Endothelial cell (in vitro differentiated cells): ENCODE measurements around the gene KRT80. TPM values are rescaled to one million over a fixed set of nuclear protein-coding genes. Genes with fewer than 3 reads are reported as not detected.

Experiments
- DNase-seq: peaks from one replicate; pipeline ENCODE4 v3.0.0; 2021; ENCODE audit warnings: low spot score
- H3K27ac Mint-ChIP-seq: one replicate; pipeline ENCODE4 v1.8.0; 2021; ENCODE audit warnings: mixed read lengths, inconsistent platforms; ENCODE audit not compliant: unreplicated experiment
- H3K27me3 Mint-ChIP-seq: one replicate; pipeline ENCODE4 v1.8.0; 2021; ENCODE audit warnings: mild to moderate bottlenecking, moderate library complexity, mixed read lengths, inconsistent platforms; ENCODE audit not compliant: unreplicated experiment
- H3K36me3 Mint-ChIP-seq: one replicate; pipeline ENCODE4 v1.8.0; 2021; ENCODE audit warnings: mild to moderate bottlenecking, low read depth, mixed read lengths, inconsistent platforms; ENCODE audit not compliant: unreplicated experiment
- H3K4me1 Mint-ChIP-seq: one replicate; pipeline ENCODE4 v1.8.0; 2021; ENCODE audit warnings: mild to moderate bottlenecking, mixed read lengths, inconsistent platforms; ENCODE audit not compliant: unreplicated experiment
- H3K4me3 Mint-ChIP-seq: one replicate; pipeline ENCODE4 v1.8.0; 2021; ENCODE audit warnings: mild to moderate bottlenecking, mixed read lengths, inconsistent platforms; ENCODE audit not compliant: unreplicated experiment
- H3K9me3 Mint-ChIP-seq: one replicate; pipeline ENCODE4 v1.8.0; 2021; ENCODE audit warnings: mixed read lengths, inconsistent platforms; ENCODE audit not compliant: unreplicated experiment
- total RNA-seq: library from RNA; stranded (reverse); fragmentation: NEBNext Ultra II Directional; extraction: Animal tissue kit (Norgen Biotek cat#: 25700); gene quantifications from one replicate; pipeline ENCODE4 v1.2.1, GENCODE V29; 2021; ENCODE audit not compliant: unreplicated experiment
- TF ChIP-seq, protein P1 (sequence below): fragments of 200-600 bp; sonication (generic); IDR thresholded peaks from one replicate; pipeline ENCODE4 v1.5.0; 2021; ENCODE audit warnings: antibody characterized with exemption; ENCODE audit not compliant: unreplicated experiment

KRT80 gene
- total RNA-seq, 1 donor from 2014 or later, result 1.5 TPM

DNA sequence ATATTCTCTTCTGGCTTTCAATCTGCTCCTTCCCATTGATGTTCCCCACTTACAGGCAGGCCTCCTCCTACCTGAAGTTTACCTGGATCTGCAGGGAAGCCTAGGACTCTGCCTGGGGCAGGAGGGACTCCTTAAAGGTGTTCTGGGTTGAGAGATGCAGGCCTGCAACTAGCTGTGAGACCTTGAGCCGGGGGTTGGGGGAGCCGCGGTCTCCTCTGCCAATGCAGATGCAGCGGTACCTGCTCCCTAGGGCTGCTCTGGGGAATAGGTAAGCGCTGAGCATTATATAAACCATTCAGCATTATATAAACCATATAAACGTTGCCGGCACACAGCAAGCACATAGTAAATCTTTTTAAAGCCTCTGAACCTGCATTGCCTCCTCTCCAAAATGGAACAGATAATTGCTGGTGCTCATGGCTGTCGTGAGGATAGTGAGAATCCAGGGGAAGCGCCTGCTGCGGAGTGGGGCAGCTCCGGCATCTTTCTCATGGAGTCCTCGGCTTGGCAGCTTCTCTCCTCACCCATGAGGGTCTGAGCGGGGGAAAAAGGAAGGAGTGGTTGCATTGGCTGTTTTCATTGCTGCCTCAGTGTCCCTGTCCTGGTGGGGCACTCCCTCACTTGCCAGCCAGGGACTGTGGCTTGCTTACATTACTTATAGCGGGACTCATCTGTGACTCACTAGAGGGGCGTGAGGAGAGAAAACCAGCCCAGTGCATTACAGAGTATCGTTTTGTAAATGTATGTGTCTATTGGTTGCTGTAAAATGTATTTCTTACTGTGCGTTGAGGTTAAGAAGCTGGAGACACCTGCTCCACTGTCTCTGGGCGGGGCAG is 12.5 kb upstream of the KRT80 start:
- H3K36me3 Mint-ChIP-seq, result peaks cover 4% of the 10 kb centered on the region
- TF ChIP-seq, protein P1, sequence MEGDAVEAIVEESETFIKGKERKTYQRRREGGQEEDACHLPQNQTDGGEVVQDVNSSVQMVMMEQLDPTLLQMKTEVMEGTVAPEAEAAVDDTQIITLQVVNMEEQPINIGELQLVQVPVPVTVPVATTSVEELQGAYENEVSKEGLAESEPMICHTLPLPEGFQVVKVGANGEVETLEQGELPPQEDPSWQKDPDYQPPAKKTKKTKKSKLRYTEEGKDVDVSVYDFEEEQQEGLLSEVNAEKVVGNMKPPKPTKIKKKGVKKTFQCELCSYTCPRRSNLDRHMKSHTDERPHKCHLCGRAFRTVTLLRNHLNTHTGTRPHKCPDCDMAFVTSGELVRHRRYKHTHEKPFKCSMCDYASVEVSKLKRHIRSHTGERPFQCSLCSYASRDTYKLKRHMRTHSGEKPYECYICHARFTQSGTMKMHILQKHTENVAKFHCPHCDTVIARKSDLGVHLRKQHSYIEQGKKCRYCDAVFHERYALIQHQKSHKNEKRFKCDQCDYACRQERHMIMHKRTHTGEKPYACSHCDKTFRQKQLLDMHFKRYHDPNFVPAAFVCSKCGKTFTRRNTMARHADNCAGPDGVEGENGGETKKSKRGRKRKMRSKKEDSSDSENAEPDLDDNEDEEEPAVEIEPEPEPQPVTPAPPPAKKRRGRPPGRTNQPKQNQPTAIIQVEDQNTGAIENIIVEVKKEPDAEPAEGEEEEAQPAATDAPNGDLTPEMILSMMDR, result no peak
- peaks cover 8% of the 10 kb centered on the region for H3K27me3 Mint-ChIP-seq
- peaks cover 37% of the 10 kb centered on the region for H3K4me1 Mint-ChIP-seq
- DNase-seq, result no peak
- H3K9me3 Mint-ChIP-seq, result no peaks in the 10 kb centered on the region
- no peak overlapping the region for H3K4me3 Mint-ChIP-seq
- H3K27ac Mint-ChIP-seq, result no peak overlapping the region

DNA sequence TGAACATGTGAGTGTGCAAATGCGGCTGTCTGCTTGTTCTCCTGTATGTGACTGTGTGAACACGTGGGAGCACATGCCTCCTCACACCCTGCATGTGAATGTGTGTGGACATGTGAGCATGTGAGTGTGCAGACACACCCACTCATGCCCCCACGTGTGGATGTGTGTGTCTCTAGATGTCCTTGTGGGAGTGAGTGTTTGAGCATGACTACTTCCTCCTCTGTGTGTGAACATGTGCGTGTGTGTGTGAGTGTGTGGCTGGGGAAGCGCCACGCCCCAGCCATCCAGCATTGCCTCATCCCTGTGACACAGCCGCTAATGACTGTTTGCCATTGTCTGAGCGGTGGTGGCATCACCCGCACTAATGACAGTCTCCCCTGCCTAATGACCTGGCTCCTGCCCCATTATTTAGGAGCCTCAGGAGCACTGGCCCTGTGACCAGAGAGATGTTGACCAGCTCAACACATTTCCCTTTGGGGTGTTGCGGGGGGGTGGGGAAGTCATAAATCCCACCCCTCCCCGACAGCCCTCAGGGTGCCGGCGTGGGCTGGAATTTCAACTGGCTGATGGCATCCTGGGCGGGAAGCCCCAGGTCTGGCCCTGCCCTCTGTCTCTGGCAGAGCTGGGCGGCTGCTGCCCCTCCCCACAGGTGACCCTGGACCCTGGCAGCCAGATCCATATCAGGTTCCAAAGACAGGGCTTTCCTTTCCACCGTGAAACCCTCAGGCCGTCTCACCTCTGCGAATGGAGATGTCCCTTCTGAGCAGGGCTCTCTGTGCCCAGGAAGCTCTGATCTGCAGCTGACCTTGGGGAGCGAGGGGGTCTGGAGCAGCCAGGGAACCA is 11.5 kb upstream of the KRT80 start:
- Mint-ChIP-seq H3K9me3 (no peaks in the 10 kb centered on the region), H3K27ac (no peak overlapping the region), H3K4me1 (peaks cover 45% of the 10 kb centered on the region), H3K36me3 (peaks cover 4% of the 10 kb centered on the region), H3K27me3 (peaks cover 8% of the 10 kb centered on the region), H3K4me3 (no peak overlapping the region)
- no peak for DNase-seq
- TF ChIP-seq, protein P1, result no peak

DNA sequence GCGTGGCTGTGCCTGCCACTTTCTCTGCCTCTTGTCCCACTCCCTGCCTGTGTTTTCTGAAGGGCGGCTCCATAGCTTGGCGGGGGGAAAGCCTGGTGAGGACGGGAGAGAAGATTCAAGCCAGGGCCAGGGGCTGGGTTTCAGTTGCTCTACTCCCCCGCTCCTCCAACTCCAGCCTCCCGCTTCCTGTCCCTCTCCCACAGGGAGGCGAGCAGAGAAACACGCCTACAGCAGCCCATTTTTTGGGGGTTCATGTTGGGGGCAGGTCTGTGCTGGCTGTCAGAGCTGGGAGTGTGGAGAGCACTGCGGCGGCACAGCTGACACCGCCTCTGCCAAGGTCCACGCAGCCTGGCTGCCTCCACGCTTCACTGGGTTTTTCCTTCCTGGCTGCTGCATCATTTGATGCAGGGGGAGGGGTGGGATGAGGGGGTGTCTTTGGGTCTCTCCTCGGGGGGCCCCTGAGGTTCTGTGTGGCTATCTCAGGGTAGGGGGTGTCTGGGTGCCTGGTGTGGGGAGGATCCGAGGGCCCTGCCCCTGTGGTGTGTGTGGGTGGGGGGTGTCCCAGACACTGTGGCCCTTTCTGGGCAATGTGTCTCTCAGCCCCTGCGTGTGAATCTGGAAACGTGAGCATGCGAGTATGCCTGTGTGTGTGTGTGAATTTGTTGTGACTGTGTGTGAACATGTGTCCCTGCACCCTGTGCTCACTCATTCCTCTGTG is 10.7 kb upstream of the KRT80 start:
- Mint-ChIP-seq H3K27me3 (peaks cover 8% of the 10 kb centered on the region), H3K4me1 (peaks cover 44% of the 10 kb centered on the region), H3K9me3 (no peaks in the 10 kb centered on the region), H3K4me3 (no peak overlapping the region), H3K36me3 (peaks cover 4% of the 10 kb centered on the region), H3K27ac (no peak overlapping the region)
- DNase-seq, result no peak
- TF ChIP-seq, protein P1, result no peak

DNA sequence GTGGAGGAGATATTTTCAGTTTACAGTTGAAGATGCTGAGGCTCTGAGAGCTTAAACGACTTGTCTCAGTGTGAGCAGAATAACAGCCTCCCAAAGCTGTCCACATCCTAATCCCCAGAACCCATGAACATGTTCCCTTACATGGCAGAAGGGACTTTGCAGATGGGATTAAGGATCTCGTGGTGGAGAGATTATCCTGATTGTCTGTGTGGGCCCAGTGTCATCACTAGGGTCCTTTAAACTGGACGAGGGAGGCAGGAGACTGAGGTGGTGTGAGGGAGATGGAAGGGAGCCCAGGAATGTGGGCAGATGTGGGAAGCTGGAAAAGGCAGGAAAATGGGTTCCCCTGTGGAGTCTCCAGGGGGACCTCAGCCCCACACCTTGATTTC is 9.6 kb upstream of the KRT80 start:
- Mint-ChIP-seq H3K9me3 (no peaks in the 10 kb centered on the region), H3K4me1 (peaks cover 36% of the 10 kb centered on the region), H3K4me3 (peak overlapping the region; percentile 29), H3K36me3 (peaks cover 4% of the 10 kb centered on the region), H3K27me3 (peaks cover 14% of the 10 kb centered on the region), H3K27ac (no peak overlapping the region)
- TF ChIP-seq, protein P1, result no peak
- no peak for DNase-seq
